T-helper 2 cell treated with Interferon-gamma antibody and Interleukin-4, amounts not matched to agents 5 μg/mL and 100 μg/mL, for 36 hours (primary cell): Measurements from ENCODE around the gene RBM38.
"Not testable (repeated sequence)": the region's sequence is repeated elsewhere in the genome, so short reads cannot be mapped to it uniquely, and the experiment has no call there.

Experiments
- DNase-seq: peaks from one replicate; pipeline ENCODE4 v3.0.0; 2021; ENCODE audit warnings: low spot score
- H3K27ac Mint-ChIP-seq: one replicate; pipeline ENCODE4 v1.8.0; 2021; ENCODE audit warnings: mild to moderate bottlenecking, mixed read lengths
- H3K27me3 Mint-ChIP-seq: one replicate; pipeline ENCODE4 v1.8.0; 2021; ENCODE audit warnings: low read depth, mixed read lengths
- H3K36me3 Mint-ChIP-seq: one replicate; pipeline ENCODE4 v1.8.0; 2021; ENCODE audit warnings: low read depth, mixed read lengths
- H3K4me1 Mint-ChIP-seq: one replicate; pipeline ENCODE4 v1.8.0; 2021; ENCODE audit warnings: low read depth, mixed read lengths
- H3K4me3 Mint-ChIP-seq: one replicate; pipeline ENCODE4 v1.8.0; 2022; ENCODE audit warnings: mild to moderate bottlenecking, moderate library complexity, mixed read lengths
- H3K9me3 Mint-ChIP-seq: one replicate; pipeline ENCODE4 v1.8.0; 2021; ENCODE audit warnings: mixed read lengths

Gene RBM38

GRCh38 chr20:57390604-57391438 lies at the start of gene RBM38:
RBM38 (plus strand) TSS chr20:57391396; CDS start chr20:57391582, 186 bp downstream.
- H3K4me3 Mint-ChIP-seq: peak within 1 kb of the TSS; percentile 89
- peak; percentile 77 for DNase-seq
- H3K27me3 Mint-ChIP-seq: no peaks in the 10 kb centered on the region
- peak within 1 kb of the TSS; percentile 95 for H3K27ac Mint-ChIP-seq
- no peaks in the 10 kb centered on the region for H3K9me3 Mint-ChIP-seq
- peaks cover 36% of the 10 kb centered on the region for H3K36me3 Mint-ChIP-seq
- H3K4me1 Mint-ChIP-seq: peaks cover 33% of the 10 kb centered on the region

DNA sequence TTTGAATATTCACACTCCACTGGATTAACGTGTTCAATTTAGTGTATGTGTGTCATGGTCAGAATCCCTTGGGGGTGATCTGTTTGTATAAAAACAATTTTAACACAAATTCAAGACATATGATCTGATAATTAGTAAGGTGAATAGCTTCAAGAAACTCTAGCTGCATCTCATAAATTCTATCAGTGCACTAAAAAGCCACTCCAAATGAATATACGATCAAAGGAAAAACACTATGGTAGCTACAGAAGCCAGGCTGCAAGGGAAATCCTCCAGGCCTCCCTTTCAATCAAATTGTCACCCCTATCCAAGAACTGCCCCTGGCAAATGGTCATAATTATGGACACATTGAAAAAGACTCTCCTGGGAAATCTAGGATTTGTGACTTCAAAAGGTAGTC lies 49.5 kb upstream of the RBM38 start:
- DNase-seq: no peak
- Mint-ChIP-seq H3K27ac (no peak overlapping the region), H3K36me3 (no peaks in the 10 kb centered on the region), H3K4me3 (no peak overlapping the region), H3K4me1 (no peaks in the 10 kb centered on the region), H3K9me3 (no peaks in the 10 kb centered on the region), H3K27me3 (peaks cover 26% of the 10 kb centered on the region)

GRCh38 chr20:57342829-57343228 lies 48.4 kb upstream of the RBM38 start:
- Mint-ChIP-seq H3K4me1 (no peaks in the 10 kb centered on the region), H3K27ac (no peak overlapping the region), H3K36me3 (no peaks in the 10 kb centered on the region), H3K9me3 (no peaks in the 10 kb centered on the region), H3K4me3 (no peak overlapping the region), H3K27me3 (peaks cover 29% of the 10 kb centered on the region)
- DNase-seq: no peak

GRCh38 chr20:57346477-57346876 lies 44.7 kb upstream of the RBM38 start:
- Mint-ChIP-seq H3K27ac (no peak overlapping the region), H3K36me3 (no peaks in the 10 kb centered on the region), H3K27me3 (peaks cover 24% of the 10 kb centered on the region), H3K9me3 (no peaks in the 10 kb centered on the region), H3K4me3 (no peak overlapping the region), H3K4me1 (peaks cover 3% of the 10 kb centered on the region)
- peak; percentile 44 for DNase-seq

DNA sequence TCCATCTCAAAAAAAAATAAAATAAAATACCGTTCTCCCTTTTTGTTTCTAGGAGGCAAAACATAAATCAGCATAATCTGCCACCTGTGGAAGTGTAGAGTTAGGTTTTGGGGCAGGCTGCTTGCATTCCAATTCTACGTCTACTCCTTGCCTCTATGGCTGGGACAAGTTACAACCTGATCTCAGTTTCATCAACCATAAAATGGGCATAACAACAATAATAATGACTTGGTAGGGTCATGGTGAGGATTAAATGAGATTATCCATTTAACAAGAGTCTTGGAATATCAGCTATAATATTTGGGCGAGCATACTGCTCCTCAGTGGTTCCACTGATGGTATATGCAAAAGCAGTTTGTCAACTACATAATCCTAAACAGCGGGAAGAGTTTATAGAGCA lies 43.8 kb upstream of the RBM38 start:
- Mint-ChIP-seq H3K27me3 (peaks cover 15% of the 10 kb centered on the region), H3K4me3 (no peak overlapping the region), H3K9me3 (no peaks in the 10 kb centered on the region)

GRCh38 chr20:57348200-57348921 lies 42.8 kb upstream of the RBM38 start:
- not testable (repeated sequence) for H3K27ac Mint-ChIP-seq
- H3K4me1 Mint-ChIP-seq: peaks cover 17% of the 10 kb centered on the region

More for the DNA sequence above, 43.8 kb upstream of the RBM38 start:
- Mint-ChIP-seq H3K4me1 (peaks cover 12% of the 10 kb centered on the region), H3K27ac (no peak overlapping the region), H3K36me3 (peaks cover 3% of the 10 kb centered on the region)
- DNase-seq: no peak

GRCh38 chr20:57348922-57349574 lies 42.1 kb upstream of the RBM38 start:
- Mint-ChIP-seq H3K4me3 (peak overlapping the region; percentile 52), H3K27ac (peak overlapping the region; percentile 58), H3K4me1 (peaks cover 19% of the 10 kb centered on the region), H3K36me3 (peaks cover 14% of the 10 kb centered on the region)
- DNase-seq, H3K9me3 Mint-ChIP-seq, H3K27me3 Mint-ChIP-seq: not testable (repeated sequence)

More at GRCh38 chr20:57348200-57348921, 42.8 kb upstream of the RBM38 start:
- not testable (repeated sequence) for DNase-seq, H3K27me3 Mint-ChIP-seq, H3K9me3 Mint-ChIP-seq, H3K36me3 Mint-ChIP-seq, H3K4me3 Mint-ChIP-seq

GRCh38 chr20:57350081-57350710 lies 41.0 kb upstream of the RBM38 start:
- peak overlapping the region; percentile 45 for H3K27ac Mint-ChIP-seq
- peaks cover 19% of the 10 kb centered on the region for H3K4me1 Mint-ChIP-seq
- no peaks in the 10 kb centered on the region for H3K9me3 Mint-ChIP-seq
- H3K27me3 Mint-ChIP-seq: peaks cover 7% of the 10 kb centered on the region
- H3K36me3 Mint-ChIP-seq: peaks cover 23% of the 10 kb centered on the region
- H3K4me3 Mint-ChIP-seq: peak overlapping the region; percentile 51
- DNase-seq: no peak

- Mint-ChIP-seq H3K4me1 (peaks cover 19% of the 10 kb centered on the region), H3K36me3 (peaks cover 27% of the 10 kb centered on the region), H3K27ac (peak overlapping the region; percentile 92), H3K4me3 (peak overlapping the region; percentile 96)
- DNase-seq, H3K9me3 Mint-ChIP-seq, H3K27me3 Mint-ChIP-seq: not testable (repeated sequence)
These were observed 40.5 kb upstream of the RBM38 start for GRCh38 chr20:57350726-57351041.

DNA sequence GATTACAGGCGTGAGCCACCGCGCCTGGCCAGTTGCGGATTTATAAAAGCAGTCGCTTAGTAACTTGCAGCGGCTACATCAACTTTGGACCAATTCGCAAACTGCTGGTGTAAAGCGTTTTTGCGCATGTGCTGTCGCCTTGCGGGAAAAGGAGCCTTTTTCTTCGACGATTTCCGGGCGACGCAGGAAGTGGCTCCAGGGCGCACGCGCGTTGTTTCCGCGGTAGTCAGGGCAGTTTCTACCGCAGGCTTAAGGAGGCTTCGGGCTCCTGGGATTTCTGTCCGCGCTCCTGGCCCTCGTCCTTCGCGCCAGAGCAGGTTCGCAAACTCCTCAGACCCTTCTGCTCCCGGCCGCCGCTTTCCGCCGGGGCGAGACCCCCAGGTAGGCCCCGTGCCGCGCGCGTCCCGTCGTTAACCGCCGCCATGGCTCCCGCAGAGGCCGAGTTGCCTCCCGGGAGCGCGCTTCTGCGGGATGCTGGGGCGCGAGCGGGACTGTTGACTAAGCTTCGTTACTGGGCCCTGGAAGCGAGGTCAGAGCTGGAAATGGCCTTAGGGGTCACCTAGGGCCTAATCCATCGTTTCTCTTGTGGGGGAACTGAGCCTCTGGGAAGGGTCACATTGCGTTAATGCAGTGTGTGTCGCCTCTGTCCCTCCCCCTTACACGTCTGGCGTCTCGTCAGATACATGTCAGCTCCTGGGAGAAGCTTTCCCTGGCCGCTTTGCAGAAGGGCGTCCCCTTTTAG lies 40.0 kb upstream of the RBM38 start, which contains the start of gene RAE1:
Gene RAE1 (plus strand): TSS at position 214 of the 742 bp plus-strand sequence. CDS start 2,784 bp downstream, outside the sequence.
- H3K9me3 Mint-ChIP-seq: no peaks in the 10 kb centered on the region

DNA sequence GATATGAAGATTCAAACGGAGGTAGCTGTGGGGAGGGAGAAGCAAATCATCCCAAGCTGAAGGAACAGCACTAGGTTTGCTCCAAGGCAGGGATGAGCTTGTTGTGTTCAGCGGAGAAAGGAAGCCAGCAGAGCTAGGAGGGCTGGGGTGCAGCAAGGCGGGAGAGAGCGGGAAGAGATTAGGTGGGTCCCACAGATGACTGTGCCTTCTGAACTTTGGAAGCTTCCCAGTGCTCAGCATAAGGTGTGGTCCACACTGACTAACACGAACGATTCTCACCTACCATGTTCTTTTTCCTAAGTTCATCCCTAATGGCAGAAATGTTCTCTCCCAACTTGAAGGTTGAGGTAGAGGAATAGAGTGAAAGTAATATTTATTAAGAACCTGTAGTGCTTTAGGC lies 38.9 kb upstream of the RBM38 start:
- H3K9me3 Mint-ChIP-seq: no peaks in the 10 kb centered on the region
- H3K36me3 Mint-ChIP-seq: peaks cover 34% of the 10 kb centered on the region
- peak overlapping the region; percentile 4 for H3K27ac Mint-ChIP-seq

More for the DNA sequence above, 40.0 kb upstream of the RBM38 start, which contains the start of gene RAE1:
- Mint-ChIP-seq H3K4me1 (peaks cover 19% of the 10 kb centered on the region), H3K4me3 (peak within 1 kb of the TSS; percentile 96), H3K36me3 (peaks cover 30% of the 10 kb centered on the region), H3K27me3 (peaks cover 4% of the 10 kb centered on the region), H3K27ac (peak within 1 kb of the TSS; percentile 92)
- DNase-seq: peak; percentile 92

GRCh38 chr20:57353351-57353750 lies 37.8 kb upstream of the RBM38 start:
- Mint-ChIP-seq H3K9me3 (no peaks in the 10 kb centered on the region), H3K36me3 (peaks cover 34% of the 10 kb centered on the region), H3K4me3 (peak overlapping the region; percentile 63), H3K27ac (no peak overlapping the region), H3K27me3 (no peaks in the 10 kb centered on the region), H3K4me1 (peaks cover 19% of the 10 kb centered on the region)
- no peak for DNase-seq

More for the DNA sequence above, 38.9 kb upstream of the RBM38 start:
- Mint-ChIP-seq H3K4me3 (peak overlapping the region; percentile 96), H3K27me3 (peaks cover 4% of the 10 kb centered on the region), H3K4me1 (peaks cover 19% of the 10 kb centered on the region)
- DNase-seq: no peak

DNA sequence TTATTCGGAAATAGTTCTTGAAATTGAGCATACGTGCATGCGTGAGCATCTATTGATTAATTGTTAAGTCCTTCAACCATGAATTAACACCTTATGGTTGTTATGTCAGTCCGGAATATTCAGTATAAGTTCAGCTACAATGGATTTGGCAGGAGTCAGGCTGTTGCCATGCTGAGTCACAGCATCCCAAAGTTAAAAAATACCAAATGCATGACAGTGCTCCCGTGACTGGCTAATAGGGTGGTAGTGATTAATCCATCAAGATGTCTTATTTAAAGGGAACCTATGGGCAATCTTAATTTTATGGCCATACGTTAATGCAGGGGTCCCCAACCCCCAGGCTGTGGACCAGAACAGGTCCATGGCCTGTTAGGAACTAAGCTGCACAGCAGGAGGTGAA lies 29.7 kb upstream of the RBM38 start:
- no peaks in the 10 kb centered on the region for H3K9me3 Mint-ChIP-seq
- H3K4me3 Mint-ChIP-seq: no peak overlapping the region
- no peaks in the 10 kb centered on the region for H3K27me3 Mint-ChIP-seq
- no peak overlapping the region for H3K27ac Mint-ChIP-seq
- peaks cover 25% of the 10 kb centered on the region for H3K36me3 Mint-ChIP-seq
- DNase-seq: no peak
- H3K4me1 Mint-ChIP-seq: no peaks in the 10 kb centered on the region
